ENCODE results near the gene INTS4.

Gene INTS4

GRCh38 chr11:77871855-77872254, 122.6 kb downstream of the INTS4 start:
- H3K27me3 ChIP-seq (ENCODE audit: insufficient read depth, low read length): no peaks in the 10 kb centered on the region
- no peaks in the 10 kb centered on the region for H3K4me1 ChIP-seq (ENCODE audit: insufficient read depth, low read length, severe bottlenecking)
- H4K20me1 ChIP-seq (ENCODE audit: insufficient read depth, low read length): no peaks in the 10 kb centered on the region
- no peak for TF ChIP-seq CTCF (IDR thresholded peaks at IDR 0.05; ENCODE audit: low read length)
- H3K9me3 ChIP-seq (ENCODE audit: low read length): no peaks in the 10 kb centered on the region
- H2AFZ ChIP-seq (ENCODE audit: low read length): no peak overlapping the region
- no peak overlapping the region for H3K4me2 ChIP-seq (ENCODE audit: low read length)
- no peaks in the 10 kb centered on the region for H3F3A ChIP-seq (ENCODE audit: insufficient read depth, low read length)
- no peak overlapping the region for H3K9ac ChIP-seq (ENCODE audit: low read length)
- H3K9me2 ChIP-seq (ENCODE audit: low read depth, low read length): no peaks in the 10 kb centered on the region
- H3K27ac ChIP-seq (ENCODE audit: low read depth, low read length, poor library complexity, severe bottlenecking): no peak overlapping the region
- H3K79me2 ChIP-seq (ENCODE audit: insufficient read depth, low read length): no peaks in the 10 kb centered on the region
- no peak overlapping the region for H3K4me3 ChIP-seq (ENCODE audit: low read depth, low read length, poor library complexity, severe bottlenecking)
- H3K36me3 ChIP-seq (ENCODE audit: insufficient read depth, low read length): peaks cover 18% of the 10 kb centered on the region; the same call in 1 of the 2 replicates

GRCh38 chr11:77868744-77869143, 125.7 kb downstream of the INTS4 start:
- Histone ChIP-seq H3K27me3 (ENCODE audit: insufficient read depth, low read length) (no peaks in the 10 kb centered on the region), H3K4me2 (ENCODE audit: low read length) (no peak overlapping the region), H4K20me1 (ENCODE audit: insufficient read depth, low read length) (no peaks in the 10 kb centered on the region), H3K9me3 (ENCODE audit: low read length) (no peaks in the 10 kb centered on the region), H3K36me3 (ENCODE audit: insufficient read depth, low read length) (peaks cover 7% of the 10 kb centered on the region; the same call in 1 of the 2 replicates), H3K9me2 (ENCODE audit: low read depth, low read length) (no peaks in the 10 kb centered on the region), H3K9ac (ENCODE audit: low read length) (no peak overlapping the region), H3F3A (ENCODE audit: insufficient read depth, low read length) (no peaks in the 10 kb centered on the region), H3K4me3 (ENCODE audit: low read depth, low read length, poor library complexity, severe bottlenecking) (no peak overlapping the region), H3K79me2 (ENCODE audit: insufficient read depth, low read length) (no peaks in the 10 kb centered on the region), H3K4me1 (ENCODE audit: insufficient read depth, low read length, severe bottlenecking) (no peaks in the 10 kb centered on the region), H2AFZ (ENCODE audit: low read length) (no peak overlapping the region), H3K27ac (ENCODE audit: low read depth, low read length, poor library complexity, severe bottlenecking) (no peak overlapping the region)
- TF ChIP-seq EZH2 (IDR thresholded peaks at IDR 0.05; ENCODE audit: borderline replicate concordance, low read length) (no peak), CTCF (IDR thresholded peaks at IDR 0.05; ENCODE audit: low read length) (no peak)

DNA sequence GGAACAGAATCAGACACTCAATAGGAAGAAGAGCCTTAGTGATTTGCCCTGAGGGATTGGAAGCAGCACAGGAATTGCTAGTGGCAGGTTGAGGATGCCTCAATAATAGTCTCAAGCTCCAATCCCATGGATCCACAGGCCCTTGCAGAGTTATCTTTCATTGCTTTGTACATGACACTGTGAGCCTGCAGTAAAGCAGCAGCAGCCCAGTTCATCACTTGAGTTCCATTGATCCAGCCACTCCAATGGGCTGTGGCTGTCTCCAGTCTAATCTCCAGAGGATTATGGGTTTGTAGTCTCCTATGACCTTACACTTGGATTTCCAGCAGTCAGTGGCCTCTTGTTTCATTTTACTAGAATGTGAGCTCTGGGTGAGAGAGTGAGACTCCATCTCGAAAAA, 128.1 kb downstream of the INTS4 start:
- H3K36me3 ChIP-seq (ENCODE audit: insufficient read depth, low read length): 0 out of 2 replicates have a peak, but pooled peaks cover under 1% of the 10 kb centered on the region
- H2AFZ ChIP-seq (ENCODE audit: low read length): no peak overlapping the region
- H3F3A ChIP-seq (ENCODE audit: insufficient read depth, low read length): no peaks in the 10 kb centered on the region
- H3K9me2 ChIP-seq (ENCODE audit: low read depth, low read length): no peaks in the 10 kb centered on the region
- no peak overlapping the region for H3K4me2 ChIP-seq (ENCODE audit: low read length)
- no peak overlapping the region for H3K9ac ChIP-seq (ENCODE audit: low read length)
- H4K20me1 ChIP-seq (ENCODE audit: insufficient read depth, low read length): no peaks in the 10 kb centered on the region
- TF ChIP-seq CTCF (IDR thresholded peaks at IDR 0.05; ENCODE audit: low read length) (no peak), EZH2 (IDR thresholded peaks at IDR 0.05; ENCODE audit: borderline replicate concordance, low read length) (no peak)
- H3K79me2 ChIP-seq (ENCODE audit: insufficient read depth, low read length): no peaks in the 10 kb centered on the region
- H3K4me3 ChIP-seq (ENCODE audit: low read depth, low read length, poor library complexity, severe bottlenecking): no peak overlapping the region
- H3K4me1 ChIP-seq (ENCODE audit: insufficient read depth, low read length, severe bottlenecking): no peaks in the 10 kb centered on the region
- no peaks in the 10 kb centered on the region for H3K27me3 ChIP-seq (ENCODE audit: insufficient read depth, low read length)
- no peaks in the 10 kb centered on the region for H3K9me3 ChIP-seq (ENCODE audit: low read length)
- H3K27ac ChIP-seq (ENCODE audit: low read depth, low read length, poor library complexity, severe bottlenecking): no peak overlapping the region
